Neural progenitor cell (in vitro differentiated cells): ENCODE measurements around the gene FUZ. TPM values are rescaled to one million over a fixed set of nuclear protein-coding genes. Genes with fewer than 3 reads are reported as not detected.
A peak's percentile ranks its signal among the peaks of the same experiment; 100 is the strongest.

Source experiments
- DNase-seq: peaks from one replicate; pipeline ENCODE4 v3.0.0-alpha.2; 2016; ENCODE audit warnings: low spot score
- H2AFZ ChIP-seq: fragments of 200-600 bp; sonication (generic); replicated peaks from 2 replicates; pipeline ENCODE4 v1.6.1; 2016; ENCODE audit warnings: antibody characterized with exemption
- H3F3A ChIP-seq: fragments of 200-600 bp; sonication (generic); 2 replicates; pipeline ENCODE4 v1.6.1; 2016; ENCODE audit warnings: antibody characterized with exemption, low read depth
- H3K27ac ChIP-seq: fragments of 200-600 bp; sonication (generic); 2 replicates; pipeline ENCODE4 v1.5.1; 2016; ENCODE audit warnings: mild to moderate bottlenecking
- H3K27me3 ChIP-seq: fragments of 200-600 bp; sonication (generic); 2 replicates; pipeline ENCODE4 v1.6.1; 2016; ENCODE audit warnings: mild to moderate bottlenecking, moderate library complexity
- H3K36me3 ChIP-seq: fragments of 200-600 bp; sonication (generic); 2 replicates; pipeline ENCODE4 v1.5.1; 2016
- H3K4me1 ChIP-seq: fragments of 200-600 bp; sonication (generic); 2 replicates; pipeline ENCODE4 v1.6.1; 2016; ENCODE audit warnings: mixed run types
- H3K4me2 ChIP-seq: fragments of 200-600 bp; sonication (generic); 2 replicates; pipeline ENCODE4 v1.6.1; 2016
- H3K4me3 ChIP-seq: fragments of 200-600 bp; sonication (generic); 2 replicates; pipeline ENCODE4 v1.5.1; 2016
- H3K79me2 ChIP-seq: fragments of 200-600 bp; sonication (generic); 2 replicates; pipeline ENCODE4 v1.6.1; 2016; ENCODE audit warnings: low read depth
- H3K9ac ChIP-seq: fragments of 200-600 bp; sonication (generic); 2 replicates; pipeline ENCODE4 v1.6.1; 2016
- H3K9me3 ChIP-seq: fragments of 200-600 bp; sonication (generic); 2 replicates; pipeline ENCODE4 v1.5.1; 2016; ENCODE audit warnings: low read depth
- H4K20me1 ChIP-seq: fragments of 200-600 bp; sonication (generic); 2 replicates; pipeline ENCODE4 v1.6.1; 2016; ENCODE audit warnings: low read depth
- H3K27ac Mint-ChIP-seq: 3 replicates; pipeline ENCODE4 v1.8.0; 2021; ENCODE audit warnings: mixed read lengths
- H3K27me3 Mint-ChIP-seq: 2 replicates; pipeline ENCODE4 v1.8.0; 2022; ENCODE audit warnings: low read depth, mild to moderate bottlenecking, inconsistent platforms, moderate library complexity, mixed read lengths; ENCODE audit not compliant: insufficient read depth
- H3K36me3 Mint-ChIP-seq: 3 replicates; pipeline ENCODE4 v1.8.0; 2021; ENCODE audit warnings: mixed read lengths
- H3K4me1 Mint-ChIP-seq: 3 replicates; pipeline ENCODE4 v1.8.0; 2021; ENCODE audit warnings: mixed read lengths
- H3K4me3 Mint-ChIP-seq: 3 replicates; pipeline ENCODE4 v1.8.0; 2021; ENCODE audit warnings: mild to moderate bottlenecking, moderate library complexity, mixed read lengths
- H3K9me3 Mint-ChIP-seq: 3 replicates; pipeline ENCODE4 v1.8.0; 2020; ENCODE audit warnings: mixed read lengths
- CTCF ChIP-seq: fragments of 200-600 bp; sonication (generic); IDR thresholded peaks from 2 replicates; pipeline ENCODE4 v1.5.1; 2017; ENCODE audit warnings: antibody characterized with exemption, mild to moderate bottlenecking
- EZH2 ChIP-seq: fragments of 200-600 bp; sonication (generic); IDR thresholded peaks from 2 replicates; pipeline ENCODE4 v1.6.1; 2017; ENCODE audit warnings: antibody characterized with exemption, mild to moderate bottlenecking, moderate library complexity
- EZH2phosphoT487 ChIP-seq: fragments of 200-600 bp; sonication (generic); IDR thresholded peaks from 2 replicates; pipeline ENCODE4 v1.6.1; 2017; ENCODE audit warnings: antibody characterized with exemption
- total RNA-seq: library from RNA; depleted of rRNA; stranded (reverse); fragments of >200 nt; gene quantifications from 2 replicates; pipeline ENCODE4 v1.2.3, GENCODE V29; 2015; ENCODE audit warnings: low replicate concordance

FUZ gene
- total RNA-seq, 1 donor from 2014 or later, result 24.6 TPM

- peaks cover 12% of the 10 kb centered on the region for H3K4me1 ChIP-seq
- H3F3A ChIP-seq, result peaks cover 80% of the 10 kb centered on the region
- no peaks in the 10 kb centered on the region for H3K9me3 ChIP-seq
- peaks cover 52% of the 10 kb centered on the region for H3K79me2 ChIP-seq
- H2AFZ ChIP-seq, result no peak overlapping the region
- H3K27ac ChIP-seq, result no peak overlapping the region
- TF ChIP-seq EZH2phosphoT487 (no peak), CTCF (no peak), EZH2 (no peak)
- Mint-ChIP-seq H3K27me3 (peaks cover 25% of the 10 kb centered on the region), H3K36me3 (peaks cover 20% of the 10 kb centered on the region), H3K27ac (peak overlapping the region; percentile 90), H3K4me3 (peak overlapping the region; percentile 55), H3K9me3 (no peaks in the 10 kb centered on the region), H3K4me1 (peaks cover 21% of the 10 kb centered on the region)
- H4K20me1 ChIP-seq, result peaks cover 88% of the 10 kb centered on the region
- H3K4me3 ChIP-seq, result no peak overlapping the region
- H3K9ac ChIP-seq, result no peak overlapping the region
- no peaks in the 10 kb centered on the region for H3K27me3 ChIP-seq
- H3K4me2 ChIP-seq, result no peak overlapping the region
- no peaks in the 10 kb centered on the region for H3K36me3 ChIP-seq
- no peak for DNase-seq
Observed at GRCh38 chr19:49855277-49855675, 42.2 kb upstream of the FUZ start.

GRCh38 chr19:49854378-49855263, 41.5 kb upstream of the FUZ start:
- H3K4me3 Mint-ChIP-seq, result no peak overlapping the region
- H3K4me1 Mint-ChIP-seq, result peaks cover 25% of the 10 kb centered on the region
- H3F3A ChIP-seq, result peaks cover 80% of the 10 kb centered on the region
- no peaks in the 10 kb centered on the region for H3K9me3 ChIP-seq
- peaks cover 82% of the 10 kb centered on the region for H4K20me1 ChIP-seq
- no peaks in the 10 kb centered on the region for H3K27me3 ChIP-seq
- H3K27ac ChIP-seq, result no peak overlapping the region
- DNase-seq, result no peak
- H3K36me3 Mint-ChIP-seq, result peaks cover 24% of the 10 kb centered on the region
- H3K9ac ChIP-seq, result no peak overlapping the region
- H3K79me2 ChIP-seq, result peaks cover 58% of the 10 kb centered on the region
- no peak overlapping the region for H3K4me2 ChIP-seq
- H3K27me3 Mint-ChIP-seq, result peaks cover 23% of the 10 kb centered on the region
- H3K9me3 Mint-ChIP-seq, result peaks cover 6% of the 10 kb centered on the region
- no peak overlapping the region for H3K4me3 ChIP-seq
- H3K4me1 ChIP-seq, result peaks cover 12% of the 10 kb centered on the region
- TF ChIP-seq CTCF, result no peak
- no peak for TF ChIP-seq EZH2phosphoT487
- TF ChIP-seq EZH2, result no peak
- H2AFZ ChIP-seq, result no peak overlapping the region
- no peak overlapping the region for H3K27ac Mint-ChIP-seq
- no peaks in the 10 kb centered on the region for H3K36me3 ChIP-seq

- Histone ChIP-seq H3K4me1 (peaks cover 12% of the 10 kb centered on the region), H3K9ac (no peak overlapping the region), H3K4me2 (peak overlapping the region; percentile 98), H3K79me2 (peaks cover 66% of the 10 kb centered on the region), H3K9me3 (no peaks in the 10 kb centered on the region), H3K36me3 (no peaks in the 10 kb centered on the region), H3K4me3 (no peak overlapping the region), H3F3A (peaks cover 74% of the 10 kb centered on the region), H3K27ac (no peak overlapping the region), H4K20me1 (peaks cover 76% of the 10 kb centered on the region), H3K27me3 (no peaks in the 10 kb centered on the region), H2AFZ (no peak overlapping the region)
- Mint-ChIP-seq H3K27ac (no peak overlapping the region), H3K4me3 (peak overlapping the region; percentile 80), H3K36me3 (peaks cover 26% of the 10 kb centered on the region), H3K27me3 (peaks cover 26% of the 10 kb centered on the region), H3K9me3 (peaks cover 10% of the 10 kb centered on the region), H3K4me1 (peaks cover 24% of the 10 kb centered on the region)
- no peak for DNase-seq
- TF ChIP-seq CTCF, result no peak
- TF ChIP-seq EZH2phosphoT487, result no peak
- TF ChIP-seq EZH2, result no peak
Observed at GRCh38 chr19:49853852-49854377, 40.8 kb upstream of the FUZ start.
